ENCODE measurements around the gene R3HDM2.

Gene R3HDM2

GRCh38 chr12:57216014-57216911 is 214.6 kb downstream of the R3HDM2 start, which contains the start of gene NXPH4:
TSS of gene NXPH4 (plus strand) at chr12:57216794. CDS start at chr12:57216970, 176 bp downstream.
- no peak for DNase-seq (ENCODE audit: low read depth)

- DNase-seq (ENCODE audit: low read depth): no peak
Observed at GRCh38 chr12:57215668-57216013, 215.2 kb downstream of the R3HDM2 start.

GRCh38 chr12:57215065-57215464 is 215.8 kb downstream of the R3HDM2 start:
- DNase-seq (ENCODE audit: low read depth): no peak

GRCh38 chr12:57214398-57214781 is 216.5 kb downstream of the R3HDM2 start:
- peak; percentile 62 for DNase-seq (ENCODE audit: low read depth)

- DNase-seq (ENCODE audit: low read depth): no peak
Observed at GRCh38 chr12:57213763-57214397, 217.0 kb downstream of the R3HDM2 start.

GRCh38 chr12:57213058-57213715 is 217.7 kb downstream of the R3HDM2 start:
- DNase-seq (ENCODE audit: low read depth): peak; percentile 78

GRCh38 chr12:57212701-57213057 is 218.2 kb downstream of the R3HDM2 start:
- no peak for DNase-seq (ENCODE audit: low read depth)

- DNase-seq (ENCODE audit: low read depth): no peak
Observed at GRCh38 chr12:57211791-57212700, 218.8 kb downstream of the R3HDM2 start.

- DNase-seq (ENCODE audit: low read depth): no peak
Observed at GRCh38 chr12:57210926-57211692, 219.7 kb downstream of the R3HDM2 start.

GRCh38 chr12:57210461-57210860 is 220.4 kb downstream of the R3HDM2 start:
- DNase-seq (ENCODE audit: low read depth): no peak

- DNase-seq (ENCODE audit: low read depth): no peak
Observed at GRCh38 chr12:57209916-57210315, 220.9 kb downstream of the R3HDM2 start.

GRCh38 chr12:57208631-57209282 is 222.1 kb downstream of the R3HDM2 start:
- DNase-seq (ENCODE audit: low read depth): no peak

GRCh38 chr12:57207731-57208630 is 222.9 kb downstream of the R3HDM2 start:
- DNase-seq (ENCODE audit: low read depth): no peak

GRCh38 chr12:57205931-57206330 is 224.9 kb downstream of the R3HDM2 start:
- DNase-seq (ENCODE audit: low read depth): no peak

GRCh38 chr12:57205186-57205585 is 225.7 kb downstream of the R3HDM2 start:
- no peak for DNase-seq (ENCODE audit: low read depth)

GRCh38 chr12:57204454-57204853 is 226.4 kb downstream of the R3HDM2 start:
- DNase-seq (ENCODE audit: low read depth): no peak

- no peak for DNase-seq (ENCODE audit: low read depth)
Observed at GRCh38 chr12:57203791-57204190, 227.1 kb downstream of the R3HDM2 start.

Data from activated T-cell treated with anti-CD3 and anti-CD28 coated beads for 48 hours (primary cell).